Stimulated activated CD8-positive, alpha-beta memory T cell treated with anti-CD3 and anti-CD28 coated beads, Interleukin-2, amount 100 ng/mL, for 1 hour (primary cell): Measurements from ENCODE around the gene IRAK1.

Experiments used
- DNase-seq, 2 donors: peaks; one replicate each; pipeline ENCODE4 v3.0.0-alpha.2; 2020; ENCODE audit warnings: low read depth in 2 of 2

Gene IRAK1

DNA sequence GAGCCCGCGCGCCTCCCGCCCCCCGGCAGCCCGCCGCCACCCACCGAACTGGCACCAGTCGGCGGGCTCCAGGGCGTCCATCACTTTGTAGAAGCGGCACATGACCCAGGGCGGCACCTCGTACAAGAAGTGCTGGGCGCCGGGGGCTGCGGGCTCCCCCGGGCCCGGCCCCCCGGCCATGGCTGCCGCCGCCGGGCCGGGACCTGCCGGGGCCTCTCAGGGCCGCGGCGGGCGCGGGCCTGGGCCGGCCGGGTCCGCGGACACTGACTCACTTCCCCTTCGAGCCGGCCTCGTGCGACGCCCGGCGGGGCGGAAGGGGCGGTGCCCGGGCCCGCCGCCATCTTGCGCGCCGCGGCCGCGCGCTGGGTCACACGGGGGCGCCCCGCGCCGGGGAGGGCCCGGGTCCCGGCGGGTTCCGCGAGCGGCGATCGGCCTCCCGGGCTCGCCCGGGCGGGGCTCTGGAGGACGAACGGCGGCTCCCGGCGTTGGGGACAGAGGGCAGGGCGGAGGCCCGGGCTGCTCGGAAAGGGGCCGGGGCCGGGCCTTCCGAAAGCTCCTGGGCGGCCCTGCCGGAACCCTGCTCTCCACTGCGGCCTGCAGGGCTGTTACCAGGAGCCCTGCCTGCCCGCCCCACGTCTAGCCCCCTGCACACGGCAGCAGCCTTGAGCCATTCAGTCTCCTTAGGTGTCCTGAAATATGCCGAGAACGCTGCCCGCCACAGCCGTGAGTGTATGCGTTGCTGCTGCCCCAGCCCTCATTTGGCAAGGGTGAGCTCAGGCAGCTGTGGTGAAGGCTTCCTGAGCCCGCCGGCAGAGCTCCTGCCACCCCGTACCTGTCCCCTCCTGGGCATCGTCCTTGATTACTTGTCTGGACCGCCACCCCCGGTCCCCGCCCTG, at the start of gene IRAK1:
TSS of gene IRAK1 (minus strand) at position 270 of the 896 bp plus-strand sequence. CDS start at position 180, 90 bp downstream.
- peak in 1 of 2 donors; percentile 18 for DNase-seq

DNA sequence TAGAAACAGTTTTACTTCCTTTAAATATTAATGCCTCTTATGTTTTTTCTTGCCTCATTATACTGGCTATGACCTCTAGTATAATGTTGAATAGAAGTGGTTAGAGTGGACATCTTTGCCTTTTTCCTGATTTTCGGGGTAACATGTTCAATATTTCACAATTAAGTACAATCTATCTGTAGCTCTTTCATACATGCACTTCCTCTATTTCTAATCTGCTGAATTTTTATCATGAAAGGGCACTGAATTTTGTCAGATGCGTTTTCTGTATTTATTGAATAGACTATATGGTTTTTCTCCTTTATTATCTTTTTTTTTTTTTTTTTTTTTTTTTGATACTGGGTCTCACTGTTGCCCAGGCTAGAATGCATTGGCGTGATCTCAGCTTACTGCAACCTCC, 48.9 kb upstream of the IRAK1 start:
- DNase-seq = no peak

DNA sequence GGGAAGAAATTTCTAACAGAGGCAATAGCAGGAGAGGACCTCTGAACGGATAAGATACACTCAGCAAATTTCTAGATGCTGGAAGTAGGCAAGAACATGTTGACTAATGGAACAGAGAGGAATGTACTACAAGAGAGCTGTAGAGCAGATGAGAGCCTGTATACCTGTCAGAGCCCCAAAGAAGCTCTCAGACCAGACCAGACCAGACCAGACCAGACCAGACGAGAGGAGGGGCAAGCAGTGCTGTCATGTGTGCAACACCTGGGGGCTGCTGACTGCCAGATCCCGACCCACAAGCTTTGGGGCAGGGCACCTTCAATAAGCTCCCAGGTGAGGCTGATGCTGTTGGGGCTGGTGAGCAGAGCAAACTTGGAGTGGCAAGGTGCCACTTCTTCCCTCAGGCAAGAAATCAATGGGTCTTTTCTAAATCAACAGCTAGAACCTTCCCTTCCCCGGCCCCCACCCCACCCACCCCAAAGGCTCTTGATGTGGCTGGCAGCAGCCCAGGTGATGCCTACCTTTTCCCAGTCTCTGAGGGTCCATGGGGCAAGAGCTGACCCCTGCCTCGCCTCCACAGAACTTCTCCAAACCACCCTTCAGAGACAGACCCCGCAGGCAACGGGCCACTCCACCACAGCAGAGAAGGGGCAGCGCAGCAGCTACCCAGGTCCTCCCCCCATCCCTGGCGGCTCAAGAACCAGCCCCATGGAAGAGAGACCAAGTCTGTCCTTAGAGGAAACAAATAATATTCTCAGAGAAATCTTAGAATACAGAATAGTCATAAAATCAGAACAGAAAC, 45.1 kb upstream of the IRAK1 start:
- no peak for DNase-seq

DNA sequence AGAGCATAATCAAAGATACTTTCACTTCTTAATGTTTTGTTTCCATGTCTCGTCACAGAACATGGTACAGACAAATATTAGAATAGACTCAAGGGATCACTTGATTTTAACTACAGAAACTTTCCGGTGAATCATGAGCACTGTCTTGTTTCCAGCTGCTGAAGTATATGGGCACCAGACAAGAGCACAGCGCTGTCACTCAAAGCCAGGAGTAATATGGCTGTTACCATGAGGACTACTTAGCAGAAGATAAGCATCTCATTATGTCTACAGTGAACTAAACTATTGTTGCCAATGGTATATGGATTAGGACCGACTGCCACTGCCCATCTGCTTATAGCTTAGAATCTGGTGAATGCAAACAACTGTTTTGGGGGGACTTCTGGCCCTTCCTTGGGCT, 43.5 kb upstream of the IRAK1 start:
- no peak for DNase-seq

DNA sequence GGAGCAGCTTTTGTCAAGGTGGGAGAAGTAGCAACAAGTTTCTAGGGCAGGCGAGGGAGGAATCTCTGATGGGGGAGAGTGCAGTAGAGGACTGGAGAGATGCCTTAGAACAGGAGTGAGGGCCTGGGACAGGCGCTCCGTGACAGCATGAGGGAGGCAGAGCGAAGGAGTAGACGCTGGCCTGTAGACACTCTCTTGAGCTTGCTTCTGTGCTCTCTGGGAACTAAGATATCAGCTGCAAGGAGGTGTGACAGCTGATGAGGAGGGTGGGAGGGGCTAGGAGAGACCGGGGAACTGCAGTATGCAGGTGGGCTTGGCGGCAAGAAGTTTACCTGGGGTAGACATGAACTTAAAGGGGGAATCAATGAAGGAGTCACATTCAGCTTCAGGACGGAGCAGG, 42.1 kb upstream of the IRAK1 start:
- DNase-seq = no peak

DNA sequence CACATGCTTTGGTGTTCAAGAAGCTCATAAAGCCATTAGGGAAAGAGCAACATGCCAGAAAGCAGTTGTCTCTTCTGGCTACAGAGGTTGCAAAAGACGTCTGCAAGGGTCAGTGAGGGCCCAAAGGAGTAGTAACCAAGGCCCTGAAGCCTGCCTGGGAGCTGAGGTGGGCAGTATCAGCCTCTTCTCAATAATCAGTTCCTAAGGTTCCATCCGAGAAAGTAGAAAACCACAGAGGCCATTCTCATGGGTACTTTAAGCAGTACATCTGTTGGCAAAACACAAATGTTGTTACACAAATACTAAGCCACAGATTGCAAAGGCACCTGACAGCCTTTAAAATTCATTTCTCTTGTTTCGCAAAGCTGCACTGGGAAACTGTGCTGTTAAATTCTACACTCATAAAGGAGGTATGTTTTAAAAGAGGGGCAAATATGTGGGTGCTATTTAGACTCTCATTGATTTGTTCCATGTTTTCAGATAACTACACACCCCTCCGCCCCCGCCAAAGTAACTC, 40.1 kb upstream of the IRAK1 start:
- DNase-seq = no peak

DNA sequence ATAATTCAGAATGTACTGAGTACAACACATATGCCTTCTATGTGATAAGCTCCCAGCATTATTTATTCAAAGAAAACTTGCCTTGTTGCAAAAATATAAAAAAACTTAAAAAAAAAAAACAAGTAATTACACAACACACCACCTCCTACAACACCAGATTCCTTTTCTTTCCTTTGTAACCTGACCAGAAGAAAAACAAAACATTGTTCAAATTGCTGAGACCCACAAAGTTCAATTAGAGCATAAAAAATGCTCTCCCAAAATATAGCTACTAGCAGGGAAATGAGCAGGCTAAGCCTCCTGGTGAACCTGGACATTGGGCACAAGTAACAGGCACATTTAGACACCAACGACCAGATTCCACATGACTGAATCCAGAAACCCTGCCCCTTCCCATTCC, 39.5 kb upstream of the IRAK1 start:
- DNase-seq = no peak

DNA sequence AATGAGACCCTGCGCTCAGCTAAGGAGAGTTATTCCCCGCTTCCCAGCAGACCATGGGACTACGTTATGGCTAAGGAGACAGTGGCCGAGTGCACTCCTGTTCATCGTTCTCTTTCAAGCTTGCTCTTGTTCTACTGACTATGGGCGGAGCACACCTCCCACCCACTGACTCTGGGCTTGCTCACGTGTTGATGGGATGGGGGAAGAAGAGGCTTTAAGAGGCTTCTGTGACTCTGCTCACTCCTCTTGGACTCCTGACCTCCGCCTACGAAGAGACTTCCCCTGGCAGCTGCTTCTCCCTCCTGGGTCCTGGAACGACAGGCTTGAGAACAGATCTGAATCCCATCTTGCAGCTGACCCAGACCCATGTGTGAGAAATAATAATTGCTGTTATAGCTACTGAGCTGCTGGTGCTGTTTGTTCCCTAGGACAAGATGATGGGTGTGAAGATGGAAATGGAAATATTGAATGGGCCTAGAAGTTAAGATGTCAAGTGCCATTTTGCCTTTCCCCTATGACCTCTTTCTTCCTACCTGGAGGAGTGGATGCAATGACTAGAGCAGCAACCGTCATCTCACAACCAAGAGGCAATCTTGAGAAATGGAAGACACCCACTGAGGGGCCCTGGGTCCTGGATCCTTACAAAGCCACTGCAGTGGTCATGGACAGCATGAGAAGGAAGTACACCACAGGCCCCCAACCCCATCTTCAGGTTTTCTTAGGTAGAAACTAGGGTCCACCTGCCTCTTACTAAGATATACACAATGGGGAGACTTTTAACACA, 38.7 kb upstream of the IRAK1 start:
- DNase-seq = no peak

DNA sequence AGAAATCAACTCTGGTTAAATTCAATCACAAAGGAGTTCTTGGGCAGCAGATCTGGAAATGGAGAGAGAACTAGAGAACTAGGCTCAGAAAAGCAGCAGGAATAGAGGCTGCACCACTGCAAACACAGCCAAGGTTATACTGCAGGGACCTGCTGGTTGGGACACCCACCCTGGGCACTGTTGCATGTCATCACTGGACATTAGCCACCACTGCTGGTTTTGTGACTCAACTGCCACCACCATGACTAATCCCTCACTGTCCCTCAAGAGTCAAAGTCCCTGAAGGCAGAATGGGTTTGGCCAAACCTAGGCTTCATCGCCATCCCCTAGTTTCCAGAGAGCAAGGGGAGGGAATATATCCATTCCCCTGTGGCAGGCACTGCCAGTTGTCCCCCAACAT, 38.1 kb upstream of the IRAK1 start:
- no peak for DNase-seq

DNA sequence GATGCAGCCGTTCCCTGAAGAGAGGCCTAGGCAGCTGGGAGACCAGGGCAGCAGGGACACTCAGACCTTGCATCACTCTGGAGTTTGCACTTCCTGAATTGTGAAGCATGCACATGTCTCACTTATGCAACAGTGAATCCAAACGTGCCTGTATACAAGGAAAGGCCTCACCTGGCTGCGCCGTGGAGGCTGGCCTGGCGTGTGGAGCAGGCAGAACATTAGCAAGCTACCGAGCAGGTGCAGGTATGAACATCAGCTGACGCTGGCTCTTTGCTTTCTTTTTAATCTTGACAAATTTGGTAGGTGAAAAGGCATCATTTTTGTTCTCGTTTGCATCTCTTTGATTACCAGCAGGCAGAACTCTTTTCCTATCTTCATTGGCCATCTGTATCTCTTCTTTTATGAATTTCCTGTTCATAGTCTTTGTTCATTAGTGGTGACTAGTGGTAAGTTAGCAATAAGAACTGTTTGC, 37.1 kb upstream of the IRAK1 start:
- no peak for DNase-seq

DNA sequence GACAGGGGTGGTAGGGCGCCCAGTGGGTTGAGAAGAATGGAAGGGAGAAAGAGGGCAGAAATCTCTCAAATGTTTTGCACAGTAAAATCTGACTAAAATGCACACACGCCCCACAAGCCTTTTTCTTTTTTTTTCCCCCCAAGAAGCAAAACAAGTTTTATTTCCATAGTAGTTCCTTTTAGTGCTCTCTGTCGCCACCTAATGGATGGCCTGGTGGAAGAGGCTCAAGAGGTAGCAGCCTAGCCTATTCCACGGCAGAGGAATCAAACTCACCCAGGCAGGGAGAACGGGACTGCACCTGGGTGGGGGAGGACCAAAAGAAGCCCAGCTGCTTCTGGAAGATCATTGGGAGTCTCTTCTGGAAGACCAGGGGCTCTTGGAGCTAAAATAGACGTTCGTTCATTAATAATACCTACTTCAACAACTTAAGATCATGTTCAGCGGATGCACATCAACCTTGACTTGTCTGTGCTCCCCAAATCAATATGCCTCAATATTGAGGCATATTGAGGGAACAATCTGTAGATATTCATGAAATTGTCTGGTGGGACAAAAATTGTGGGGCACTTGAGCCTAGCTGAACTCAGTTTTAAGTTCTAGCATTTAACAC, 31.6 kb upstream of the IRAK1 start:
- peak; percentile 42 to 43 for DNase-seq

DNA sequence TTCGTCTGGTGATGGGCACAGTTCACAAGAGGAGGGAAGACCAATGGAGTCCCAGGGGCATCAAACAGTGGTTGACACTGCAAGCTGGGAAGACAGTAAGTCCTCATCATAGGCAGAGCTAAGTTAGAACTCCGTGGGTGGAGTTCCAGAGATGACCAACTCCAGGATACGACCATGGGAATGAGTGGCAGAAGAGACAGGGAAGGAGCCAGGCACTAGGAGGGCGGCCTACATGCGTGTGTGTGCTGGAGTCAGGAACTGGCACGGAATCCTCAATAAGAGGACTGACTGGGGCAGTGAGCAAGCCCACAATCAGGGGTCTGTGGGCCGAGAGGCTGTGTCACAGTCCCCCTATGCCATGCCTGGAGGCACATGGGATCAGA, 30.4 kb upstream of the IRAK1 start:
- no peak for DNase-seq

DNA sequence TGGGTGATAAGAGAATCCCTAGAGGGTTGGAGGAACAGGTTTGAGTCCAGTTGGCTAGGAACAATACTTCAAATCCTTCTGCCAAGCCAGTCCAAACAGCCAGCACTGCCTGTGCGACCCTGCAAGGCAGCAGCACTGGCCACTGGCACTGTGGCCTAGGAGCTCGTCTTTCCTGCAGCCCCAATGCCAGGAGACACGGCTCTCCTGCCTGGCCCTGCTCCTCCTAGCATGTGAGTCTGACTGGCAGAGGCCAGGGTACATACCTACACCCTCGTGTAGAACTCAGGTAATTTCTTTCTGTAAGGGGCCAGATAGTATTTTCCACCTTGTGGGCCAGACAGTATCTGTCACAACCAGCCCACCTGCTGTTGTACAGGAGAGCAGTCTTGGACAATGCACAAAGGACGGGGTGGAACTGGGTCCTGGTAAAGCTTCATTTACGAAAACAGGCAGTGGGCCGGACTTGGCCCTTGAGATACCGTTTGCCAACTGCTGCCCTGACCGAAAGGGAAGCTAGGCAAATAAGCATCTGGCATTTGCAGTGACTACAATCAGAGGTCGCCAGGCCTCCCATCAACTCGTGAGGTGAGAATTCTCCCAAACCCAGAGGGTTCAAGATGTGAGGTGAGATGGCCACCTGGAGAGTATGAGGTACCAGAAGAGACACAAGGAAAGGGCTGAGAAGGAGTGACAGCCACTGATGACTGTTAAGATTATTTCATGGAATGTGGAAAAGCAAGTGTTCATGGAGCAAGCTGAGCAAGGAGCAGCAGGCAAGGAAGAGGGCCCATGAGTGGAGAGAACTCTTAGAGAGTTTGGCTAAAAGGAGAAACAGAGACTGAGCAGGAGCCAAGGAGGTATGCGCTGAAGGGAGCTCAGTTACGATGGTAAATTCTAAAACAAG, 29.8 kb upstream of the IRAK1 start:
- no peak for DNase-seq

DNA sequence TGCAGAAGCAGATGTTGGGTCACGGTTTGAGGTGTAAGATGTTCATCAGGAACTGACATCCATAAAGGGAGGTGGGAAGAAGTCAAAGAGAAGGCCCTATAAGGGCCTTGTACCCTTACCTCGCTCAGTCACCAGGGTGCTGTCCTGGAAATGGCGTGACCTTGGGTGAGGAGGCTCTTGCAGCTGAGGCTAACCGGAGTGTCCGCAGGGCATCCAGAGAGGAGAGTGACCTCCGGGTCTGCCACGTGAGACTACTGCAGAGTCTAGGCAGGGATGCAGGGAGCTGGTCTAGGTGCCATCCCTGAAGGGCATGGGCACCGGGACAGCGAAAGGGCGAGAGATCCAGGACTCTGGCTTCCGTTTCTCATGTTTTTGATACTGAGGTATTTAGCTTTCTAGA, 28.7 kb upstream of the IRAK1 start:
- DNase-seq = no peak

DNA sequence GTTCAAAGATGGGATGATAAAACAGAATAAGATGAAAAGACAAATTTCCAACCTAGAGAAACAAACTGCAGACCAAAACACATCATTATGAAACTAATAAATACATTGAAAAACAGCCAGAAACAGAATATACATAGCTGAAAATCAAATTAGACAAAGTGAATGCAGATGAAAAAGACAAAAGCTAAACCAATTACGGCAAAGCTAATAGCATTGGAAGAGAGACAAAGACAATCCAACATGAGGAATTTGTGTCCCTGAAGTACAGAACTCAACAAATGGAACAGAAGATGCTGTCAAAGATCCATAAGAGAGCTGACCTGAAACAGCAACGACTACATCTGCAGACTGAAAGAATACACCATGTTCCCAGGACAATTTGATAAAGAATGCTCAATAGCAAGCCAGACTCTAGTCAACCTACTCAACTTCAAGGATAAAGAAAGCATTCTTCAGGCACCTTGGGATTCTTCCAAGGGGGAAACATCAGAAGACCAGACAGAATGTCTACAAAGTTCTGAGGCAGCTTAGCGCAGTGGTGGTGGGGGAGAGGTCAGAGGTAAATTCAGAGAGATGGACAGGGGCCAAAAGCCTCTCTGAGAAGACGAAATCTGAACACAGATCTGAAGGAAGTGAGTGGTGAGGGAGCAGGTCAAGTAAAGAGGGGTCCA, 27.4 kb upstream of the IRAK1 start:
- no peak for DNase-seq

DNA sequence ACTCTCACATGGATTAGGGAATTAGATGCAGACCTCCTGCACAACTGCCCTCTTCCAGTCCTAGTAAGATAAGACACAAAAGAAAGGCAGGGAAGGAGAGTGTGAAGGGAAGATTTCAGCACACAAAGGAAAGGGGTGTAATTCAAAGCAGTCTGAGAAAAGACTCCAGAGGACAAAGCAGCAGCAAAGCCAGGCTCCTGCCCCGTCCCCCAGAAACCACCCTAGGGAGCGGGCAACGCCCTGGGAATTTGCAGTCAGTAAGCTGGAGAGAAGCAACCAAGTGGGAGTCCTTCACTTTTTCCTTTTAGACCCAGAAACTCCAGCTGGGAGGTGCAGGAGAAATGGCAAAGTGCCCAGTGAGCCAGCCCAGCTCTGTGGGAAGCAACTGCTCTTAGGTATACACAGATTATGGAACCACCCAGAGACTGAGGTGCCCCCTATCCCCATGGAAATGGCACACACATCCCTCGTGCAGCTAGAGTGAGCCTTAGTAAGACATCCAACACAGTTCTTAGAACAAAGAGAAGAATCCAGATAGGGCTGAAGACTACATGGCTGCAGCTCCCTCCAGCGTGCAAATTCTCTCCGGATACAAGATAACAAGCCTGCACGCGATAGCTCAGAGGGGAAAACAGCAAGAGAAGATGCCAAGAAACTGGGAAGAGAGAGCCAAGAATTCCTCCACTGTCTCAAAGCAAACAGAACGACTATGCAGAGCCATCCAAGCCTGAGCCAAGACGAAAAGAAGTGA, 26.5 kb upstream of the IRAK1 start:
- DNase-seq = no peak

DNA sequence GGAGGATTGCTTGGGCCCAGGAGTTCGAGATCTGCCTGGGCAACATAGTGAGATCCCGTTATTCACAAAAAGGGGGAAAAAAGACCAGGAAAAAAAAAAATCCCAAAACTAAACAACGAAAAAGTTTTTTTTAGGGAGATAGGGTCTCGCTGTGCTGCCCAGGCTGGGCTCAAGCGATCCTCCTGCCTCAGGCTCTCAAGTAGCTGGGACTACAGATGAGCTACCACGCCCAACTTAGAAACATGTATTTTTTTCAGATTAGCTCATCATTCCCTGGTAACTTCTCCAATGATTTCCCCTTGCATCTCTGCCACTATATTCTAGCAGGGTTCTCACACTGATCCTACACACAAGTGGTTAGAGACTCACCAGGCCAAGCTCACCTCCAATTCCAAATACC, 24.4 kb upstream of the IRAK1 start:
- no peak for DNase-seq

DNA sequence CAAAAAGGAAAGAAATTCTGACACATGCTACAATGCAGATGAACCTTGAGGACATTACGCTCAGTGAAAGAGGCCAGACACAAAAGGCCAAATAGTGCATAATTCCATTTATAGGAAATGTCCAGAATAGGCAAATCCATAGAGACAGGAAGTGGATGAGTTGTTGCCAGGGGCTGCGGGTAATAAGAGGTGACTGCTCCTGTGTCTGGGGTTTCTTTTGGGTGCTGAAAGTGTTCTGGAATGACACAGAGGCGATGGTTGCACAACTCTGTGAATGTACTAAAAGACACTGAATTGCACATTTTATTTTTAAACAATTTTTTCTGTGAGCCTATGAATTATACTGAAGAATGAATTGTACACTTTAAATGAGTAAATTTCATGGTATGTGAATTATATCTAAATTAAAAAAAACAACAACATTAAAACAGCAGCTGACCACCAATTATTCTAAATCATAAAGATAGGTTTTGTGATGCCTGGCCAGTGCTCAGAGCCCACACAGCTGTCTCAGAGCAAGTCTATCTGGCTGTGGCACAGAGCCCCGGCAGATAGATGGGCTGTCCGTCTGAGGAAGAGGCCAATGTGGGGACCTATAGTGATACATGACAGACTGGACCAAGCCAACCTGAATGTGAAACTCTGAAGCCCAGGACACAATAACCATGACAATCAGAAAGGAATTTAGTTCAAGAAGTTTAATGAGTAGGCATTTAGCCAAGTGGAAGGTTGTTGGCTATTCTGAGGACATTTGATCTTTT, 23.5 kb upstream of the IRAK1 start:
- DNase-seq = no peak
